ENCODE data around the gene MLN. TPM values are rescaled to one million over a fixed set of nuclear protein-coding genes. Genes with fewer than 3 reads are reported as not detected.

MLN gene
- total RNA-seq, 1 donor from 2014 or later, result not detected

DNA sequence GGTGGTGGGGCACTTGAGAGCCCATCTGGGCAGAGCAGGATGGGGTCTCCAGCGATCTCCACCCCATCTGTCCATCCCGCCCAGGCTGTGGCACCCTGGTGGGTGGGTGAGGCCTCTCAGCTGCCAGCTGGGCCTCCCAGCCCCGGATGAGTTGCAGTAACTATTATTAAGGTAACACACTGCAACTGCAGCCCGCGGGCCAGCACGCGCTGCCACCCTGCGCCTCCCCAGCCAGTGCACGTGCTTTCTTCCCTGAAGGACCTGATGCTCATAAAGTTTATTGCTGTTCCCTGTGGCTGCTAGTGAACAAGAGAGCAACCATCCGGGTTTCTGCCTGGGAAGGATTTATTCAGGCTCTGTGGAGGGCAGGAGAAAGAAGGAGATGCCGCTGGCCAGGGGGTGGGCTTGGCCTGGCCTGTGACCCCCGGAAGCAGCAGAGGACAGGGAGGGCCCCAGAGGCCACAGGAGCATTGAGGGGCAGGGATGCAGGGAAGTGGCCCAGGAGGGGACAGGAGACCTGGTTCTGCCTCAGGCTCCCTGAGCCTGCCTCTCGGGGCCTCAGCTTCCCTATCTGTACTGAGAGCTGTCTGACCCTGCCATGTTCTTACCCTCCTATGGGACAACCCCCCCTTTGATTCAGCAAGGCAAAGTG lies 58.8 kb downstream of the MLN start:
- Histone ChIP-seq H3K36me3 (ENCODE audit: control insufficient read depth, insufficient read depth, low read length) (no peaks in the 10 kb centered on the region), H3K4me3 (ENCODE audit: low read depth, low read length) (no peak overlapping the region)
- no peak for DNase-seq (ENCODE audit: low read depth)

More for the DNA sequence above, 58.8 kb downstream of the MLN start:
- TF ChIP-seq, protein P1, sequence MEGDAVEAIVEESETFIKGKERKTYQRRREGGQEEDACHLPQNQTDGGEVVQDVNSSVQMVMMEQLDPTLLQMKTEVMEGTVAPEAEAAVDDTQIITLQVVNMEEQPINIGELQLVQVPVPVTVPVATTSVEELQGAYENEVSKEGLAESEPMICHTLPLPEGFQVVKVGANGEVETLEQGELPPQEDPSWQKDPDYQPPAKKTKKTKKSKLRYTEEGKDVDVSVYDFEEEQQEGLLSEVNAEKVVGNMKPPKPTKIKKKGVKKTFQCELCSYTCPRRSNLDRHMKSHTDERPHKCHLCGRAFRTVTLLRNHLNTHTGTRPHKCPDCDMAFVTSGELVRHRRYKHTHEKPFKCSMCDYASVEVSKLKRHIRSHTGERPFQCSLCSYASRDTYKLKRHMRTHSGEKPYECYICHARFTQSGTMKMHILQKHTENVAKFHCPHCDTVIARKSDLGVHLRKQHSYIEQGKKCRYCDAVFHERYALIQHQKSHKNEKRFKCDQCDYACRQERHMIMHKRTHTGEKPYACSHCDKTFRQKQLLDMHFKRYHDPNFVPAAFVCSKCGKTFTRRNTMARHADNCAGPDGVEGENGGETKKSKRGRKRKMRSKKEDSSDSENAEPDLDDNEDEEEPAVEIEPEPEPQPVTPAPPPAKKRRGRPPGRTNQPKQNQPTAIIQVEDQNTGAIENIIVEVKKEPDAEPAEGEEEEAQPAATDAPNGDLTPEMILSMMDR (IDR thresholded peaks at IDR 0.05; ENCODE audit: insufficient read depth, low read length, severe bottlenecking), result no peak
- H3K27me3 ChIP-seq (ENCODE audit: control insufficient read depth, insufficient read depth, low read length), result no peaks in the 10 kb centered on the region
- FAIRE-seq, result no peak

Other genes with a start within 250 kb of the MLN start
- gene BAK1, start 223.7 kb downstream of the MLN start, total RNA-seq, result 25.5 and 47.5 TPM in 2 replicates
- 66.6 and 95.6 TPM in 2 replicates for gene ITPR3, start 182.7 kb downstream of the MLN start, total RNA-seq
- 47.1 and 49.7 TPM in 2 replicates for gene UQCC2, start 92.3 kb downstream of the MLN start, total RNA-seq
- gene IP6K3, start 57.1 kb downstream of the MLN start, total RNA-seq, result under 0.01 and 0.13 TPM in 2 replicates
- 62.6 and 66.9 TPM in 2 replicates for gene LEMD2, start 14.9 kb downstream of the MLN start, total RNA-seq